NT2/D1 (cell line): Measurements from ENCODE around the gene DIDO1.

Source experiments
- SUZ12 ChIP-seq: IDR thresholded peaks from 2 replicates; pipeline ENCODE4 v1.6.1; 2011; ENCODE audit not compliant: insufficient read length, insufficient read depth; ENCODE audit errors: extremely low read depth
- YY1 ChIP-seq: IDR thresholded peaks from 2 replicates; pipeline ENCODE4 v1.6.1; 2011; ENCODE audit not compliant: insufficient read length, insufficient read depth
- ZNF274 ChIP-seq: IDR thresholded peaks from 2 replicates; pipeline ENCODE4 v1.6.1; 2011; ENCODE audit warnings: mild to moderate bottlenecking, low read depth, low read length

GRCh38 chr20:62860924-62861691, 65.2 kb downstream of the DIDO1 start:
- TF ChIP-seq ZNF274, result no peak
- TF ChIP-seq SUZ12, result no peak
- no peak for TF ChIP-seq YY1
